HEK293T (cell line): ENCODE results near the gene SCAND1.

Experiments used
- CTCF ChIA-PET: fragments of 350-600 bp; formaldehyde crosslinking; extraction: SDS; loops from one replicate; lab custom pipeline; 2021; ENCODE audit warnings: antibody characterized with exemption, inconsistent platforms; lab: Yijun Ruan, JAX
- POLR2A ChIA-PET: fragments of 350-600 bp; formaldehyde crosslinking; extraction: SDS; loops from one replicate; lab custom pipeline; 2020; ENCODE audit warnings: antibody characterized with exemption, inconsistent platforms; lab: Yijun Ruan, JAX
- DNase-seq: peaks from one replicate; pipeline ENCODE4 v3.0.0; 2012; ENCODE audit warnings: mixed read lengths; ENCODE audit errors: extremely low spot score
- ARNT ChIP-seq: fragments of 450-650 bp; IDR thresholded peaks from 2 replicates; pipeline ENCODE4 v1.6.1; 2017; ENCODE audit warnings: mild to moderate bottlenecking
- BHLHE40 ChIP-seq: fragments of 450-650 bp; IDR thresholded peaks from 2 replicates; pipeline ENCODE4 v1.6.1; 2016; ENCODE audit warnings: mild to moderate bottlenecking, moderate library complexity, borderline replicate concordance
- CTBP1 ChIP-seq: fragments of 450-650 bp; IDR thresholded peaks from 2 replicates; pipeline ENCODE4 v1.6.1; 2016; ENCODE audit warnings: borderline replicate concordance
- ELF4 ChIP-seq: fragments of 450-650 bp; IDR thresholded peaks from 2 replicates; pipeline ENCODE4 v1.6.1; 2017; ENCODE audit warnings: antibody characterized with exemption
- FOXA1 ChIP-seq: fragments of 450-650 bp; IDR thresholded peaks from 2 replicates; pipeline ENCODE4 v1.6.1; 2016; ENCODE audit warnings: mild to moderate bottlenecking
- FOXK2 ChIP-seq: fragments of 450-650 bp; IDR thresholded peaks from 2 replicates; pipeline ENCODE4 v1.6.1; 2016; ENCODE audit warnings: mild to moderate bottlenecking
- FOXM1 ChIP-seq: fragments of 450-650 bp; IDR thresholded peaks from 2 replicates; pipeline ENCODE4 v1.6.1; 2017; ENCODE audit warnings: mild to moderate bottlenecking, borderline replicate concordance
- HDGF ChIP-seq: fragments of 450-650 bp; IDR thresholded peaks from 2 replicates; pipeline ENCODE4 v1.6.1; 2017; ENCODE audit warnings: antibody characterized with exemption, borderline replicate concordance
- L3MBTL2 ChIP-seq: fragments of 450-650 bp; conservative IDR thresholded peaks from 2 replicates; pipeline ENCODE4 v1.6.1; 2016; ENCODE audit warnings: mild to moderate bottlenecking
- LEF1 ChIP-seq: fragments of 450-650 bp; IDR thresholded peaks from 2 replicates; pipeline ENCODE4 v1.6.1; 2017; ENCODE audit warnings: mild to moderate bottlenecking, borderline replicate concordance
- NFRKB ChIP-seq: fragments of 450-650 bp; IDR thresholded peaks from 2 replicates; pipeline ENCODE4 v1.6.1; 2016; ENCODE audit warnings: mild to moderate bottlenecking, moderate library complexity
- SP1 ChIP-seq: fragments of 450-650 bp; IDR thresholded peaks from 2 replicates; pipeline ENCODE4 v1.6.1; 2017
- SUZ12 ChIP-seq: fragments of 450-650 bp; IDR thresholded peaks from 2 replicates; pipeline ENCODE4 v1.6.1; 2016; ENCODE audit warnings: mild to moderate bottlenecking
- TARDBP ChIP-seq: fragments of 450-650 bp; IDR thresholded peaks from 2 replicates; pipeline ENCODE4 v1.6.1; 2016
- ZNF384 ChIP-seq: fragments of 450-650 bp; IDR thresholded peaks from 2 replicates; pipeline ENCODE4 v1.6.1; 2016
- TF ChIP-seq, protein P1 (sequence below): fragments of 450-650 bp; IDR thresholded peaks from 2 replicates; pipeline ENCODE4 v1.6.1; 2016

Gene SCAND1

DNA sequence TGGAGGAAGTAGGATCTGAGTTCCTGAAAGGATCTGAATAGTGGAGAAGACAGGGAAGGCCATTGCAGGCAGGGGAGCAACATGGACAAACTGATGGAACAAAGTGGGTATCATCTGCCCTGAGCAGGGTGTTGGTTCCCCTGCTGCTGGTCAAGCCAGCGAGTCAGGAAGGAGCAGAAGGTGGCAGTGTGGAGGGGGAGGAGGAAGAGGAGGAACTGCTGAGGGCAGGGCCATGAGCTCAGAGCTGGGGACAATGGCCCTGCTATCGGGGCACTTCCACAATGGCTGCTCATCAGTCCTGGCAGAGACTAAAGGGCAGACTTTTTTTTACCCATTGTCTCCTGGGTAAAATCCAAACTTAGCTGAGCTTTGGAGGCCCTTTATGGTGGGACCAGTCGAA is 27.7 kb upstream of the SCAND1 start:
- no peak for DNase-seq
- no peak for TF ChIP-seq SUZ12
- no peak for TF ChIP-seq FOXA1
- TF ChIP-seq CTBP1, result no peak
- no peak for TF ChIP-seq TARDBP
- ChIA-PET CTCF (interaction anchor here (2.0 to 2.1 kb wide), 2 partner anchors 11 to 28 kb away, joined by 7 to 10 read pairs; partner anchors contain the start of gene SCAND1), POLR2A (interaction anchor here (3.5 kb wide), 1 partner anchor 28 kb away, joined by 15 read pairs; the partner anchor contains the start of gene SCAND1)

DNA sequence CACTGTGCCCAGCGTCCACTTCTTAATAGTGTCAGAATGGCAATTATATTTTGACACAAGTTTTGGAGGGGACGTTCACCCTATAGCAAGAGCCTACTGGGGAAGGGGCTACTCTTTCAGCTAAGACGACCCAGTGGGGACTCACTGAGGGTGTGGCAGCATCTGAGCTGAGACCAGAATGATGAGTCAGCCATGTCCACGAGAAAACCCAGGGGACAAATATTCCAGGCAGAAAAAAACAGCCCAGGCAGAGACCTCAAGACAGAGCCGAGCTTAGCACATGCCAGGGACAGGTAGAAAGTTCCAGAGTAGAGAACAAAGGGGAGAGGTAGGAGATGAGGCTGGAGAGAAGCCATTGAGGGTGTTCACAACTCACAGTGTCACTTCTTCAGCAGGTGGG is 25.2 kb upstream of the SCAND1 start:
- TF ChIP-seq, protein P1, sequence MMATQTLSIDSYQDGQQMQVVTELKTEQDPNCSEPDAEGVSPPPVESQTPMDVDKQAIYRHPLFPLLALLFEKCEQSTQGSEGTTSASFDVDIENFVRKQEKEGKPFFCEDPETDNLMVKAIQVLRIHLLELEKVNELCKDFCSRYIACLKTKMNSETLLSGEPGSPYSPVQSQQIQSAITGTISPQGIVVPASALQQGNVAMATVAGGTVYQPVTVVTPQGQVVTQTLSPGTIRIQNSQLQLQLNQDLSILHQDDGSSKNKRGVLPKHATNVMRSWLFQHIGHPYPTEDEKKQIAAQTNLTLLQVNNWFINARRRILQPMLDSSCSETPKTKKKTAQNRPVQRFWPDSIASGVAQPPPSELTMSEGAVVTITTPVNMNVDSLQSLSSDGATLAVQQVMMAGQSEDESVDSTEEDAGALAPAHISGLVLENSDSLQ, result no peak
- TF ChIP-seq BHLHE40 (no peak), ARNT (no peak), TARDBP (no peak), FOXA1 (no peak), FOXK2 (no peak), FOXM1 (no peak), ZNF384 (no peak)
- CTCF ChIA-PET, result interaction anchor here (0.6 to 2.2 kb wide), 3 partner anchors 11 to 716 kb away, joined by 4 to 19 read pairs (median 7); no protein-coding TSS in a partner anchor

DNA sequence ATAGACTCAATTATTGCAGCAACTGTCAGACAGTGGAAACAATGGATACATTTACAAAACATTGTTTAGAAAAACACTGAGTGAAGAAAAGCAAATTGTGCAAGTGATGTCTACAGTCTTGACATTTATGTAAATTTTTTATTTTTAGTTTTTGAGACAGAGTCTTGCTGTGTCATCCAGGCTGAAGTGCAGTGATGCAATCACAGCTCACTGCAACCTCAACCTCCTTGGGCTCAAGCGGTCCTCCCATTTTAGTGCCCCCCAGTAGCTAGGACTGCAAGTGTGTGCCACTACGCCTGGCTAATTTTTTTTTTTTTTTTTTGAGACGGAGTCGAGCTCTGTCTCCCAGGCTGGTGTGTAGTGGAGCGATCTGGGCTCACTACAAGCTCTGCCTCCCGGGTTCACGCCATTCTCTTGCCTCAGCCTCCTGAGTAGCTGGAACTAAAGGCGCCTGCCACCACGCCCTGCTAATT is 23.8 kb upstream of the SCAND1 start:
- no peak for DNase-seq
- CTCF ChIA-PET, result interaction anchor here (0.6 to 2.2 kb wide), 4 partner anchors 15 to 224 kb away, joined by 3 to 9 read pairs (median 6); partner anchors contain the start of gene SCAND1
- TF ChIP-seq ZNF384 (no peak), FOXK2 (no peak), SP1 (no peak), FOXA1 (no peak), TARDBP (no peak), SUZ12 (no peak), HDGF (no peak), ELF4 (no peak), NFRKB (no peak), FOXM1 (no peak)
- TF ChIP-seq, protein P1, result no peak
- POLR2A ChIA-PET, result interaction anchor here (2.4 kb wide), 1 partner anchor 24 kb away, joined by 8 read pairs; the partner anchor contains the start of gene SCAND1

More for the DNA sequence above, 25.2 kb upstream of the SCAND1 start:
- no peak for DNase-seq
- POLR2A ChIA-PET, result interaction anchor here (0.6 to 3.5 kb wide), 2 partner anchors 26 to 37 kb away, joined by 3 to 15 read pairs; partner anchors contain the start of gene SCAND1

DNA sequence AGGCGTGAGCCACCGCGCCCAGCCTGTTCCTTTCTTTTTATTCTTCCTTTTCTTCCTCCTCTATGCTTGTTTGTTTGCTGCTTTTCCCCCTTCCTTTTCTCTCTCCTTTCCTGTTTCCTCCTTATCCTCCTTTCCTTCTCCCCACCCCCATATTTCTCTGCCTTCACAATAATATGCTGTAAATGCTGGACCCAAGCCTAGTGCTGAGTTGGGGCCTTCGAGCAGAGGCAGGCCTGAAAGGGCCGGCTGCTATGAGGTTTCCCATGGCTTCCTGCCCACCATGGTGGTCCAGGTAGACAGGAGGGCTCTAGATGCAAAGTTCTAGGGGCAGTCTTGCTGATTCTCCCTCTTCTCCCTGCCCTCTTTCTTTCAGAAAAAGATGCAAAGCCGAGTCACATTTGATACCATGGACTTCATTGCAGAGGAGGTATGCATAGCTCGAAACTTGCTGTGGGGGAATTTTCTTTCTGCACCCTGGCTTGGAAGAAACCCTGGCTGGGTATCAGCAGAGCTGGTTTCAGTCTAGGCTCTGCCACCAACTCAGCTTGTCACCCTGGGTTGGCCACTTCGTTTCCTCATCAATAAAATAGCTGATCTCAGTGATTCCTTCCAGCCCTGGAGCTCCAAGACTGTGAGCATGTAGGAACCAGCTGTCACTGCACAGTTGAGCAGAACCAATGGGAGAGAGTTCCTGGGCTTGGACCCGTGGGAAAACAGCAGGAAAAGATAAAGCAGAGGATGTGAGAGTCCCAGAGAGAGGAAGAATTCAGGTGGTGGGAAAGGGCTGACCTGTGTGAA is 21.5 kb upstream of the SCAND1 start:
- DNase-seq, result no peak
- ChIA-PET CTCF (interaction anchor here (0.7 to 2.0 kb wide), 2 partner anchors 16 to 22 kb away, joined by 3 to 9 read pairs; partner anchors contain the start of gene SCAND1), POLR2A (interaction anchor here (2.4 kb wide), 1 partner anchor 22 kb away, joined by 8 read pairs; the partner anchor contains the start of gene SCAND1)
- TF ChIP-seq BHLHE40 (no peak), ARNT (no peak), NFRKB (no peak), L3MBTL2 (no peak), FOXM1 (no peak), TARDBP (no peak), LEF1 (no peak)

DNA sequence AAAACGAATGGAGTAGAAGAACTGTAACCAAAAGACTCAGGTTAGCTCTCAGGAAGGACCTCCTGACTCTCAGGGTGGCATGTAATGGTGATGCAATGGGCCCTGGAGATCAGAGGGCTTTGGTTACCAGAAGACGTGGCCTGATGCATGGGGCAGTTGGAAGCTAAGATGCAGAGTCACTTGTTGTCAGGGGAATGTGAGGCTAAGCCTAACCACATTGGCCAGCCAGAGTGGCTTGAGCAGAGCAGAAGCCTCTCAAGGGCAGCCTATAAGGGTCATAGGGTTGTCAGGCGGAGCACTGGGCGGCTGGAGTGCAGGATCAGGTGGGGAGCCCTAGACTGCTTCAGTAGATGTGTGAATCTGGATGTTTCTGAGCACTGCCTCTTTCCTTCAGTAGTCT is 20.0 kb upstream of the SCAND1 start:
- no peak for TF ChIP-seq FOXK2
- TF ChIP-seq HDGF, result no peak
- TF ChIP-seq FOXA1, result no peak
- TF ChIP-seq FOXM1, result no peak
- no peak for TF ChIP-seq LEF1
- TF ChIP-seq L3MBTL2, result no peak
- no peak for TF ChIP-seq ZNF384
- no peak for TF ChIP-seq NFRKB
- no peak for TF ChIP-seq SUZ12
- no peak for TF ChIP-seq CTBP1
- no peak for TF ChIP-seq BHLHE40
- TF ChIP-seq TARDBP, result no peak
- no peak for TF ChIP-seq SP1
- TF ChIP-seq, protein P1, result no peak
- TF ChIP-seq ELF4, result no peak
- no peak for TF ChIP-seq ARNT
- no peak for DNase-seq
- ChIA-PET POLR2A (interaction anchor here (0.7 kb wide), 1 partner anchor 20 kb away, joined by 3 read pairs; the partner anchor contains the start of gene SCAND1), CTCF (no interaction called here)

DNA sequence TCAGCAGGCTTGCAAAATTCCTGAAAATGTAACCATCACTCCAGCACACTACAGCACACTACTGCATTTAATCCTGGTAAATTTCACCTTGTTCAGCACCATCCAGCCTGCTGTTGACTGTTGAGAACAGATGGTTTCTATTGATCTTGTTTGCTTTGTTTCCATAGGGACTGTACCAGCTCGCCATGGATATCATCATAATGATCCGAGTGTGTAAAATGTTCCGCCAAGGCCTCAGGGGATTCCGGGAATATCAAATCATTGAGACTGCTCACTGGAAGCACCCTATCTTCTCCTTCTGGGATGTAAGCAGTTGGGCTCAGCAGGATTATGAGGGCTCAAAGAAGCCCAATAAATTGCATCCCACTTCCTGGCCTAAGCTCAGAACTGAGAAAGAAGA is 18.2 kb upstream of the SCAND1 start:
- DNase-seq, result no peak
- TF ChIP-seq ELF4, result no peak
- TF ChIP-seq ARNT, result no peak
- no peak for TF ChIP-seq L3MBTL2
- no peak for TF ChIP-seq TARDBP
- TF ChIP-seq SUZ12, result no peak
- no peak for TF ChIP-seq ZNF384
- TF ChIP-seq FOXA1, result no peak
- TF ChIP-seq NFRKB, result no peak
- POLR2A ChIA-PET, result no interaction called here
- CTCF ChIA-PET, result no interaction called here
